H1 (cell line): ENCODE measurements around the gene PPP1R27.

Experiments
- EP300 ChIP-seq, 2 experiments: IDR thresholded peaks; 1 replicate in 1 of 2; 2 replicates in 1 of 2; pipeline ENCODE4 v1.6.1; 2011 to 2012; ENCODE audit warnings: low read depth in 2 of 2, low read length in 2 of 2, mild to moderate bottlenecking in 2 of 2, borderline replicate concordance in 1 of 2, inconsistent platforms in 1 of 2, moderate library complexity in 1 of 2
- HDAC2 ChIP-seq, 2 experiments: fragments of 300-600 bp in 1 of 2; sonication (generic) in 1 of 2; IDR thresholded peaks; 2 replicates each; pipeline ENCODE4 v1.6.1; 2011 to 2012; ENCODE audit warnings: low read depth in 2 of 2, low read length in 2 of 2, mild to moderate bottlenecking in 2 of 2, moderate library complexity in 2 of 2, borderline replicate concordance in 1 of 2, inconsistent platforms in 1 of 2
- HDAC6 ChIP-seq: IDR thresholded peaks from one replicate; pipeline ENCODE4 v1.7.1; 2012; ENCODE audit warnings: low read depth, mild to moderate bottlenecking, inconsistent platforms, low read length, moderate library complexity
- MAX ChIP-seq: IDR thresholded peaks from 2 replicates; pipeline ENCODE4 v1.6.1; 2012; ENCODE audit warnings: inconsistent platforms
- POLR2A ChIP-seq, 2 experiments: IDR thresholded peaks; 1 replicate in 1 of 2; 2 replicates in 1 of 2; pipeline ENCODE4 v1.6.1; 2011; ENCODE audit warnings: low read depth in 2 of 2, low read length in 2 of 2, mild to moderate bottlenecking in 2 of 2; ENCODE audit errors: control extremely low read depth in 1 of 2

DNA sequence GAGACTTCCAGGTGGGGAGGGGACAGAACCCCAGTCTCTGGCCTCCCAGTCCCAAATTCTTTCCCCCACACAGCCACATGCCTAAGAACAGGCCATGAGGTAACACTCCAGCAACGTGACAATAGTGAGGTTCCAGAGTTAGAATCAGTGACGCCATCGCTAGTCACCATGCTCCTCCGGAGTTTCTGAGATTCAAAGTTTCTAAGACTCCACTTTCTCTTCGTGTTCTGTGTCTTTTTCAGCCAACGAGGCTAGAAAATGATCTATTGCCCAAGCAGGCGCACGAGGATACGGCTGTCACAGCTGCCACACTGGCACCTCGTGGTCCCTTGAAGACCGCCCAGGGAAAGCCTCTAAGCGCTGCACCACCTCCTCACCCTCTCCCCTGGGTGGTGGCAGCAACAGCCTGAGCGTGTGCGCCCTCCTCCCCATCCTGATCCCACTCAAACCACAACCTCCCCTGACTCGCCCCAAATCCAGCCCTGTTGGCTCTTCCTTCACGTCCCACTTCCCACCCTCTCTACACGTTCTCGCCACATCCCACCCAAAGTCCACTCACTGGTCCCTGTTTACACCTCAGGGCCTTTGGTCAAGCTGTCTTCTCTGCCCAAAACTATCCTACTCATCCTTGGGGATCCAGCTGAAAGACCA lies 2.8 kb downstream of the PPP1R27 start:
- TF ChIP-seq EP300 (IDR thresholded peaks at IDR 0.05; ENCODE audit: borderline replicate concordance in 1 of 2, low read depth in 2 of 2, low read length in 2 of 2): no peak
- TF ChIP-seq POLR2A (IDR thresholded peaks at IDR 0.05; ENCODE audit: control extremely low read depth in 1 of 2, low read depth in 2 of 2, low read length in 2 of 2): no peak
- no peak for TF ChIP-seq HDAC6
- no peak for TF ChIP-seq HDAC2 (IDR thresholded peaks at IDR 0.05; ENCODE audit: borderline replicate concordance in 1 of 2, low read depth in 2 of 2, low read length in 2 of 2)
- no peak for TF ChIP-seq MAX
